WTC11 (cell line): ENCODE measurements around the gene KIRREL3. TPM values are rescaled to one million over a fixed set of nuclear protein-coding genes. Genes with fewer than 3 reads are reported as not detected.

Experiments used
- ATAC-seq: fragments of 200-7000 bp; cut with Tn5 transposase; 2 replicates; pipeline ENCODE4 v1.10.0; 2021; ENCODE audit warnings: mild to moderate bottlenecking, moderate library complexity
- CTCF ChIA-PET: fragments of 300-600 bp; sonication (Branson Sonifier 250); formaldehyde crosslinking; loops from one replicate; lab custom pipeline; 2021; ENCODE audit warnings: antibody characterized with exemption; lab: Charles Lee
- POLR2A ChIA-PET: fragments of 350-600 bp; sonication (Branson Sonifier 250); formaldehyde crosslinking; loops from one replicate; lab custom pipeline; 2021; ENCODE audit warnings: antibody characterized with exemption; lab: Charles Lee
- DNase-seq: peaks from one replicate; pipeline ENCODE4 v3.0.0; 2021; ENCODE audit warnings: low spot score
- H3K27ac Mint-ChIP-seq: 2 replicates; pipeline ENCODE4 v1.8.0; 2021; ENCODE audit warnings: mixed read lengths
- H3K27me3 Mint-ChIP-seq: 2 replicates; pipeline ENCODE4 v1.8.0; 2021; ENCODE audit warnings: low read depth, mild to moderate bottlenecking, moderate library complexity, mixed read lengths
- H3K36me3 Mint-ChIP-seq: 2 replicates; pipeline ENCODE4 v1.8.0; 2021; ENCODE audit warnings: mixed read lengths
- H3K4me1 Mint-ChIP-seq: 2 replicates; pipeline ENCODE4 v1.8.0; 2022; ENCODE audit warnings: mixed read lengths
- H3K4me3 Mint-ChIP-seq: 2 replicates; pipeline ENCODE4 v1.8.0; 2021; ENCODE audit warnings: mild to moderate bottlenecking, moderate library complexity, mixed read lengths
- H3K9me3 Mint-ChIP-seq: 2 replicates; pipeline ENCODE4 v1.8.0; 2021; ENCODE audit warnings: mixed read lengths
- ATF1 ChIP-seq: sonication (generic); formaldehyde crosslinking; IDR thresholded peaks from 2 replicates; pipeline ENCODE4 v1.8.1; 2023; ENCODE audit warnings: mild to moderate bottlenecking, moderate library complexity, missing genetic modification reagents
- ATF2 ChIP-seq: sonication (generic); formaldehyde crosslinking; IDR thresholded peaks from 2 replicates; pipeline ENCODE4 v1.8.1; 2022; ENCODE audit warnings: low read depth, missing genetic modification reagents, borderline replicate concordance
- ATF3 ChIP-seq: sonication (generic); formaldehyde crosslinking; conservative IDR thresholded peaks from 2 replicates; pipeline ENCODE4 v1.8.1; 2022; ENCODE audit warnings: mild to moderate bottlenecking, missing genetic modification reagents
- E2F1 ChIP-seq: sonication (generic); formaldehyde crosslinking; IDR thresholded peaks from 2 replicates; pipeline ENCODE4 v1.8.0; 2022; ENCODE audit warnings: mild to moderate bottlenecking, missing genetic modification reagents
- E2F5 ChIP-seq: sonication (generic); formaldehyde crosslinking; IDR thresholded peaks from 2 replicates; pipeline ENCODE4 v1.8.1; 2022; ENCODE audit warnings: mild to moderate bottlenecking, moderate library complexity, missing genetic modification reagents
- ELF4 ChIP-seq: sonication (generic); formaldehyde crosslinking; IDR thresholded peaks from 2 replicates; pipeline ENCODE4 v1.8.1; 2022; ENCODE audit warnings: low read depth, mild to moderate bottlenecking, moderate library complexity, missing genetic modification reagents
- ETV6 ChIP-seq: sonication (generic); formaldehyde crosslinking; IDR thresholded peaks from 2 replicates; pipeline ENCODE4 v1.8.1; 2022; ENCODE audit warnings: mild to moderate bottlenecking, missing genetic modification reagents
- FOXK1 ChIP-seq: sonication (generic); formaldehyde crosslinking; IDR thresholded peaks from 2 replicates; pipeline ENCODE4 v1.8.0; 2022; ENCODE audit warnings: mild to moderate bottlenecking, moderate library complexity, missing genetic modification reagents
- MLX ChIP-seq: sonication (generic); formaldehyde crosslinking; IDR thresholded peaks from 2 replicates; pipeline ENCODE4 v1.8.1; 2023; ENCODE audit warnings: mild to moderate bottlenecking, missing genetic modification reagents, moderate library complexity
- NFE2L1 ChIP-seq: sonication (generic); formaldehyde crosslinking; IDR thresholded peaks from 2 replicates; pipeline ENCODE4 v1.8.1; 2023; ENCODE audit warnings: missing genetic modification reagents
- NR1H2 ChIP-seq: sonication (generic); formaldehyde crosslinking; IDR thresholded peaks from 2 replicates; pipeline ENCODE4 v1.9.0; 2021; ENCODE audit warnings: mild to moderate bottlenecking, moderate library complexity, missing genetic modification reagents
- NR3C1 ChIP-seq: sonication (generic); formaldehyde crosslinking; conservative IDR thresholded peaks from 2 replicates; pipeline ENCODE4 v1.8.1; 2023; ENCODE audit warnings: low read depth, mild to moderate bottlenecking, missing genetic modification reagents
- PREB ChIP-seq: sonication (generic); formaldehyde crosslinking; IDR thresholded peaks from 2 replicates; pipeline ENCODE4 v1.8.1; 2022; ENCODE audit warnings: mild to moderate bottlenecking, missing genetic modification reagents, moderate library complexity, borderline replicate concordance
- PRRX2 ChIP-seq: fragments of 250-450 bp; sonication (Bioruptor Pico); IDR thresholded peaks from 2 replicates; pipeline ENCODE4 v1.8.0; 2021; ENCODE audit warnings: mild to moderate bottlenecking
- TCF7 ChIP-seq: sonication (generic); formaldehyde crosslinking; IDR thresholded peaks from 2 replicates; pipeline ENCODE4 v1.8.0; 2022; ENCODE audit warnings: mild to moderate bottlenecking, low read depth, missing genetic modification reagents, moderate library complexity
- ZBTB21 ChIP-seq: sonication (generic); formaldehyde crosslinking; IDR thresholded peaks from 2 replicates; pipeline ENCODE4 v1.8.1; 2023; ENCODE audit warnings: mild to moderate bottlenecking, missing genetic modification reagents, borderline replicate concordance
- ZMAT4 ChIP-seq: fragments of 250-450 bp; sonication (Bioruptor Pico); IDR thresholded peaks from 2 replicates; pipeline ENCODE4 v1.9.0; 2021; ENCODE audit warnings: mild to moderate bottlenecking
- ZNF219 ChIP-seq: sonication (generic); formaldehyde crosslinking; IDR thresholded peaks from 2 replicates; pipeline ENCODE4 v1.8.0; 2023; ENCODE audit warnings: missing genetic modification reagents, mild to moderate bottlenecking, borderline replicate concordance
- ZNF317 ChIP-seq: sonication (generic); formaldehyde crosslinking; IDR thresholded peaks from 2 replicates; pipeline ENCODE4 v1.8.1; 2023; ENCODE audit warnings: low read depth, mild to moderate bottlenecking, moderate library complexity, missing genetic modification reagents, borderline replicate concordance
- ZNF423 ChIP-seq: fragments of 250-450 bp; sonication (Bioruptor Pico); IDR thresholded peaks from 2 replicates; pipeline ENCODE4 v2.1.2; 2022; ENCODE audit warnings: mild to moderate bottlenecking, moderate library complexity
- ZNF532 ChIP-seq: fragments of 250-450 bp; sonication (Bioruptor Pico); IDR thresholded peaks from 2 replicates; pipeline ENCODE4 v1.9.0; 2021; ENCODE audit warnings: mild to moderate bottlenecking, borderline replicate concordance
- total RNA-seq: library from RNA; stranded (reverse); gene quantifications from 3 replicates; pipeline ENCODE4 v1.2.3, GENCODE V29; 2021

Gene KIRREL3
- total RNA-seq, 1 experiment from 2014 or later: 0.59 TPM

- TF ChIP-seq ATF2 (CRISPR knock-in tag) (no peak), ZNF423 (CRISPR knock-in tag) (no peak), TCF7 (CRISPR knock-in tag) (no peak), NFE2L1 (CRISPR knock-in tag) (no peak)
Measured at GRCh38 chr11:126817523-126818450, 182.8 kb downstream of the KIRREL3 start (continued).

GRCh38 chr11:126817096-126817495 is 183.5 kb downstream of the KIRREL3 start:
- H3K27me3 Mint-ChIP-seq: peaks cover 23% of the 10 kb centered on the region
- H3K36me3 Mint-ChIP-seq: peaks cover 3% of the 10 kb centered on the region; the same call in 1 of the 2 replicates
- H3K9me3 Mint-ChIP-seq: 0 out of 2 replicates have a peak, but pooled peaks cover 3% of the 10 kb centered on the region
- peaks cover 17% of the 10 kb centered on the region for H3K4me1 Mint-ChIP-seq
- POLR2A ChIA-PET: no interaction called here
- ATAC-seq (no peak), DNase-seq (no peak)
- no peak overlapping the region for H3K4me3 Mint-ChIP-seq
- CTCF ChIA-PET: interaction anchor here (0.8 to 1.6 kb wide), 4 partner anchors 26 to 210 kb away, joined by 3 to 6 read pairs (median 4); no protein-coding TSS in a partner anchor
- H3K27ac Mint-ChIP-seq: no peak overlapping the region
- no peak for TF ChIP-seq E2F5 (CRISPR knock-in tag)
- no peak for TF ChIP-seq PREB (CRISPR knock-in tag)
- TF ChIP-seq FOXK1 (CRISPR knock-in tag): no peak
- TF ChIP-seq ZBTB21 (CRISPR knock-in tag): no peak
- TF ChIP-seq PRRX2 (CRISPR knock-in tag): no peak
- no peak for TF ChIP-seq ZNF219 (CRISPR knock-in tag)
- TF ChIP-seq NR1H2 (CRISPR knock-in tag): no peak
- TF ChIP-seq TCF7 (CRISPR knock-in tag): no peak
- no peak for TF ChIP-seq ZMAT4 (CRISPR knock-in tag)
- TF ChIP-seq ATF3 (CRISPR knock-in tag): no peak
- no peak for TF ChIP-seq MLX
- no peak for TF ChIP-seq ATF1
- no peak for TF ChIP-seq ETV6
- TF ChIP-seq ZNF317 (CRISPR knock-in tag): no peak
- TF ChIP-seq NR3C1 (CRISPR knock-in tag): no peak
- no peak for TF ChIP-seq ELF4 (CRISPR knock-in tag)
- no peak for TF ChIP-seq NFE2L1 (CRISPR knock-in tag)
- TF ChIP-seq E2F1 (CRISPR knock-in tag): no peak
- no peak for TF ChIP-seq ZNF532 (CRISPR knock-in tag)
